NCI-H2171 (cell line): Measurements from ENCODE around the gene MAP1A.
"Not testable (repeated sequence)": the region's sequence is repeated elsewhere in the genome, so short reads cannot be mapped to it uniquely, and the experiment has no call there.

Experiments used
- DNase-seq: peaks from one replicate; lab custom pipeline; 2025; lab: John Stamatoyannopoulos, UW

Gene MAP1A

GRCh38 chr15:43529587-43530345 lies 12.4 kb downstream of the MAP1A start:
- DNase-seq, result no peak

- no peak for DNase-seq
These were observed 13.7 kb downstream of the MAP1A start for GRCh38 chr15:43531018-43531670.

- not testable (repeated sequence) for DNase-seq
These were observed 15.4 kb downstream of the MAP1A start for GRCh38 chr15:43532826-43533225.

GRCh38 chr15:43534897-43535296 lies 17.5 kb downstream of the MAP1A start:
- DNase-seq, result no peak

- DNase-seq, result no peak
These were observed 20.7 kb downstream of the MAP1A start for GRCh38 chr15:43538091-43538490.

- no peak for DNase-seq
These were observed 24.4 kb downstream of the MAP1A start for GRCh38 chr15:43541785-43542184.

- no peak for DNase-seq
These were observed 26.9 kb downstream of the MAP1A start for GRCh38 chr15:43544266-43544665.

- DNase-seq, result no peak
These were observed 28.0 kb downstream of the MAP1A start for GRCh38 chr15:43545426-43545825.

GRCh38 chr15:43547539-43547938 lies 30.1 kb downstream of the MAP1A start:
- no peak for DNase-seq

- DNase-seq, result no peak
These were observed 33.3 kb downstream of the MAP1A start for GRCh38 chr15:43550527-43551363.

GRCh38 chr15:43552256-43552655 lies 34.8 kb downstream of the MAP1A start:
- DNase-seq, result peak; percentile 31

- DNase-seq, result no peak
These were observed 35.6 kb downstream of the MAP1A start for GRCh38 chr15:43552986-43553385.

- DNase-seq, result not testable (repeated sequence)
These were observed 45.3 kb downstream of the MAP1A start for GRCh38 chr15:43562753-43563152.

GRCh38 chr15:43563793-43564192 lies 46.4 kb downstream of the MAP1A start:
- DNase-seq, result not testable (repeated sequence)

GRCh38 chr15:43566615-43567014 lies 49.2 kb downstream of the MAP1A start:
- DNase-seq, result not testable (repeated sequence)

- not testable (repeated sequence) for DNase-seq
These were observed 57.2 kb downstream of the MAP1A start for GRCh38 chr15:43574607-43575006.
